WERI-Rb-1 (cell line): ENCODE results near the gene IARS2.
"Not testable (repeated sequence)": the region's sequence is repeated elsewhere in the genome, so short reads cannot be mapped to it uniquely, and the experiment has no call there.

ENCODE experiments used
- DNase-seq: peaks from one replicate; pipeline ENCODE4 v3.0.0-alpha.2; 2020
- H3K27ac ChIP-seq: fragments of 250-450 bp; sonication (Bioruptor Pico); 2 replicates; pipeline ENCODE4 v1.5.1; 2020; ENCODE audit warnings: mild to moderate bottlenecking, moderate library complexity
- H3K27me3 ChIP-seq: fragments of 250-450 bp; sonication (Bioruptor Pico); 2 replicates; pipeline ENCODE4 v1.5.1; 2021; ENCODE audit warnings: mild to moderate bottlenecking, low read depth, moderate library complexity; ENCODE audit not compliant: insufficient read depth, severe bottlenecking
- H3K36me3 ChIP-seq: fragments of 250-450 bp; sonication (Bioruptor Pico); 2 replicates; pipeline ENCODE4 v1.5.1; 2020; ENCODE audit warnings: mild to moderate bottlenecking, moderate library complexity
- H3K4me3 ChIP-seq: 2 replicates; pipeline ENCODE4 v1.5.1; 2011; ENCODE audit warnings: low read depth, mild to moderate bottlenecking, control low read depth, low read length
- H3K9me3 ChIP-seq: fragments of 250-450 bp; sonication (Bioruptor Pico); 2 replicates; pipeline ENCODE4 v1.5.1; 2021; ENCODE audit warnings: mild to moderate bottlenecking, moderate library complexity; ENCODE audit not compliant: severe bottlenecking
- TF ChIP-seq, protein P1 (sequence below): IDR thresholded peaks from 2 replicates; pipeline ENCODE4 v1.5.1; 2011; ENCODE audit warnings: low read depth, mild to moderate bottlenecking, control low read depth, inconsistent platforms, low read length

Gene IARS2

DNA sequence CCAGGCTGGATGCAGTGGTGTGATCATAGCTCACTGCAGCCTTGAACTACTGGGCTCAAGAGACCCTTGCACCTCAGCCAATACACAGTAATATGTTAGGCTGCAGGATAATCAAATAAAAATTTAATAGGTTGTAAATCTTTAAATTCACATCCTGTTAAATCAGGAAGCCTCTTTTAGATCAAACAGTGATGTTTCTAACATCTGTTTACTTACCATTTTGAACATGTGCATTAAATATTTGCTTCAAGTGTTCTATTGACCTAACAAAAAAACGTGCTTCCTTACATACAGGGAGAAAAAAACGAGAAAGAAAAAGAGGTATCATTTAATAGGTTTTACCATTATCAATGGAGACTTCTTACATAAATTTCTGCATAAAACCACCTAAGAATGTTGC, 70.6 kb downstream of the IARS2 start:
- no peaks in the 10 kb centered on the region for H3K27me3 ChIP-seq
- H3K36me3 ChIP-seq = peaks cover 45% of the 10 kb centered on the region

DNA sequence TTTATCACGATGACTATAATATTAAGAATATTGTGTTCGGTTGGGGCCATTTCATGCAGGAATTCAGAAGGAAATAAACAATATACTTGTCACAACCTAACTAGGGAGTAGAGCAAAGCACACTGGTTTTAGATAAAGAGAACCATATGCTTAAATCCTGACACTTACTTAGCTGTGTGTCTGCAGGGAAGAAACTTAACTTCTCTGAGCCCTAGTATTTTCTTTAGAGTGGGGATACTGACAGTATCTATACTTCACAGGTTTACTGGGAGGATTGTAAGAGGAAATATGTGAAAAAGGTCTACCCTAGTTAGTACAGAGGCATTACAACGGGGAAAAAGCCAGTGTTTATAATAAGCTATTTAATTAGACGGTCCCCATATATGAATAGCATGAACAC, 72.9 kb downstream of the IARS2 start:
- TF ChIP-seq, protein P1, sequence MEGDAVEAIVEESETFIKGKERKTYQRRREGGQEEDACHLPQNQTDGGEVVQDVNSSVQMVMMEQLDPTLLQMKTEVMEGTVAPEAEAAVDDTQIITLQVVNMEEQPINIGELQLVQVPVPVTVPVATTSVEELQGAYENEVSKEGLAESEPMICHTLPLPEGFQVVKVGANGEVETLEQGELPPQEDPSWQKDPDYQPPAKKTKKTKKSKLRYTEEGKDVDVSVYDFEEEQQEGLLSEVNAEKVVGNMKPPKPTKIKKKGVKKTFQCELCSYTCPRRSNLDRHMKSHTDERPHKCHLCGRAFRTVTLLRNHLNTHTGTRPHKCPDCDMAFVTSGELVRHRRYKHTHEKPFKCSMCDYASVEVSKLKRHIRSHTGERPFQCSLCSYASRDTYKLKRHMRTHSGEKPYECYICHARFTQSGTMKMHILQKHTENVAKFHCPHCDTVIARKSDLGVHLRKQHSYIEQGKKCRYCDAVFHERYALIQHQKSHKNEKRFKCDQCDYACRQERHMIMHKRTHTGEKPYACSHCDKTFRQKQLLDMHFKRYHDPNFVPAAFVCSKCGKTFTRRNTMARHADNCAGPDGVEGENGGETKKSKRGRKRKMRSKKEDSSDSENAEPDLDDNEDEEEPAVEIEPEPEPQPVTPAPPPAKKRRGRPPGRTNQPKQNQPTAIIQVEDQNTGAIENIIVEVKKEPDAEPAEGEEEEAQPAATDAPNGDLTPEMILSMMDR = no peak
- H3K9me3 ChIP-seq = no peaks in the 10 kb centered on the region
- peaks cover 61% of the 10 kb centered on the region for H3K36me3 ChIP-seq
- no peak for DNase-seq
- no peak overlapping the region for H3K4me3 ChIP-seq
- no peak overlapping the region for H3K27ac ChIP-seq
- H3K27me3 ChIP-seq = no peaks in the 10 kb centered on the region

More for the DNA sequence above, 70.6 kb downstream of the IARS2 start:
- DNase-seq = no peak
- H3K27ac ChIP-seq = no peak overlapping the region
- TF ChIP-seq, protein P1 = no peak
- H3K9me3 ChIP-seq = no peaks in the 10 kb centered on the region
- no peak overlapping the region for H3K4me3 ChIP-seq

DNA sequence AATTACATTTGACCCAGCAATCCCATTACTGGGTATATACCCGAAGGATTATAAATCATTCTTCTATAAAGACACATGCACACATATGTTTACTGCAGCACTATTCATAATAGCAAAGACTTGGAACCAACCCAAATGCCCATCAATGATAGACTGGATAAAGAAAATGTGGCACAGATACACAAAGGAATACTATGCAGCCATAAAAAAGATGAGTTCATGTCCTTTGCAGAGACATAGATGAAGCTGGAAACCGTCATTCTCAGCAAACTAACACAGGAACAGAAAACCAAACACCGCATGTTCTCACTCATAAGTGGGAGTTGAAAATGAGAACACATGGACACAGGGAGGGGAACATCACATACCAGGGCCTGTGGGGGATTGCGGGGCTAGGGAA, 76.0 kb downstream of the IARS2 start:
- peaks cover 68% of the 10 kb centered on the region for H3K36me3 ChIP-seq
- H3K4me3 ChIP-seq, H3K27ac ChIP-seq: not testable (repeated sequence)

DNA sequence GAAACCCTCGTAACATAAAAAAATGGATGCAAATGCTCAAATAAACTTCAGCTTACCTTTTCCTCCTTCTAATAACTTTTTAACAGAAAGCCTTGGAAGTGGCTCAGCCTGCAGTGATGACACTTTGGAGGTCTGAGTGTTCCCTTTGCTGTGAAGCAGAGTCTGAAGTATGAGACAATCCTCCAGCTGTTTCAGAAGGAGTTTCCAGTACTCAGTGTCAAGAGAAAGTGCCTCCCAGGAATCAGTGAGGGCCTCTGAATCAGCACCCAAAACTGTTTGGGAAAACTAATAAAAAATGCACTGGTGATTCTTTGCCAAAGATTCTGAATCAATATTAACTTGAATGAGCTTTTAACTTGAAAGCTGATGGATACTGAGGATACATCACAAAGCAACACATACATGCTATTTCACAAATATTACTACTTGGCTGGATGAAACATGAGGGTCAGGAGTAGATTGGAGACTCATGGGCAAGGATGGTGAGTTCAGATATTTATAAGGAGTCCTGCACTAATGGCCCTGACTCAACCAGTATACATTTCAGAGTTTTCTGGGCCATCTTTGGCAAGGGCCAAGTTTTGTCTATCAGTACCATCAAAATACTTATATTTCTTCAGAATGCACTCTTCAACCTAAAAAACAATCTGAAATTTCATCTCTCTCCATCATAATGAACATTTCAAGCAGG, 77.0 kb downstream of the IARS2 start:
- DNase-seq = no peak
- peaks cover 59% of the 10 kb centered on the region for H3K36me3 ChIP-seq
- TF ChIP-seq, protein P1 = no peak
- no peak overlapping the region for H3K27ac ChIP-seq
- no peak overlapping the region for H3K4me3 ChIP-seq
- H3K27me3 ChIP-seq = no peaks in the 10 kb centered on the region
- no peaks in the 10 kb centered on the region for H3K9me3 ChIP-seq

More for the DNA sequence above, 76.0 kb downstream of the IARS2 start:
- DNase-seq, H3K9me3 ChIP-seq, H3K27me3 ChIP-seq: not testable (repeated sequence)

DNA sequence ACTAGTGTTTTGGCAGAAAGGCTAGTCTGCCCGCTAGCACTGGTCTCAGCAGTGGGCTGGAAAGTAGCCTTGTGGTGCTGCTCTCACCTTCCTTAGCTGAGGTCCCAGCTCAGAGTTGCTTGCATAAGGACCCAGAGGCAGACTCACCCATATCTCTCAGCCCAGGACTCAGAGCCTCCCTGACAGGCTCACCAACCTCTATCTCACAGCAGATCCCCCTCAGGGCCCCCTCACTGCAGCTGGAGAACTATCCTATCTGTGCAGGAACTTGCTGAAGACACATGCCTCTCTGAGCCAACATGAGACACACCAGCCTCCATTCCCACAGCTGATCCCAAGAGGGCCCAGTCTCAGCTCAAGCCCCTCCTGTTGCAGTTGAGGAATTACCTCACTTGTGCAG, 82.6 kb downstream of the IARS2 start:
- TF ChIP-seq, protein P1 = no peak
- H3K27ac ChIP-seq = no peak overlapping the region
- no peak for DNase-seq
- H3K9me3 ChIP-seq = no peaks in the 10 kb centered on the region
- peaks cover 21% of the 10 kb centered on the region for H3K36me3 ChIP-seq
- no peak overlapping the region for H3K4me3 ChIP-seq
- no peaks in the 10 kb centered on the region for H3K27me3 ChIP-seq

DNA sequence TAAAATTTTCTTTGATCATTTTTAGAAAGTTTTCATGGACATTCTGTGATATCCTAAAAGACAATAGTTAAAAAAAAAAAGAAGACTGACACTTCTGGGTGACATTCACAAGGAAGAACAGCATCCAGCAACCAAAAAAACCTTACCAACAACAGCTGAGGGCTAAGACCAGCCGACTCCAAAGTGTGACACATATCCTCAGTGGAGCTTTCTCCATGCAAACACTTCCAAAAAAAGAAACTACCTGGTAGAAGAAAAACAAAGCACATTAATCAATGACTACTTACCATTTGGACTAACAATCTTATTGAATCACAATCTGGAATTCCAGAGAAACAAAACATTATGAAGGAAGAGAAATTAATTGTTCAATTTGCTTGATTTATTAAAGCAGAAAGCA, 88.2 kb downstream of the IARS2 start:
- DNase-seq = no peak
- TF ChIP-seq, protein P1 = no peak
- no peak overlapping the region for H3K4me3 ChIP-seq
- peaks cover 19% of the 10 kb centered on the region for H3K36me3 ChIP-seq
- no peaks in the 10 kb centered on the region for H3K9me3 ChIP-seq
- no peak overlapping the region for H3K27ac ChIP-seq
- no peaks in the 10 kb centered on the region for H3K27me3 ChIP-seq
